Psoas muscle (tissue), 8 donors: ENCODE measurements around the gene HSCB. TPM values are rescaled to one million over a fixed set of nuclear protein-coding genes. Genes with fewer than 3 reads are reported as not detected.
A peak's percentile ranks its signal among the peaks of the same experiment; 100 is the strongest.

Experiments used
- ATAC-seq, 4 donors: fragments of 200-7000 bp; cut with Tn5 transposase; one replicate each; pipeline ENCODE4 v1.9.1; 2020; ENCODE audit warnings: moderate library complexity in 3 of 4, mild to moderate bottlenecking in 2 of 4
- DNase-seq, 2 donors: peaks; one replicate each; pipeline ENCODE4 v3.0.0-alpha.2; 2020
- H3K27ac ChIP-seq: fragments of 200-600 bp; one replicate; pipeline ENCODE4 v1.8.0; 2022
- H3K27me3 ChIP-seq, 3 donors: fragments of 200-600 bp in 1 of 3; one replicate each; pipeline versions ENCODE4 v1.6.1 to v1.8.0; 2013 to 2022; ENCODE audit warnings: low read length in 2 of 3, mild to moderate bottlenecking in 2 of 3, moderate library complexity in 1 of 3; ENCODE audit not compliant: insufficient read depth in 3 of 3
- H3K36me3 ChIP-seq, 2 donors: fragments of 200-600 bp in 1 of 2; one replicate each; pipeline versions ENCODE4 v1.6.1 to v1.8.0; 2013 to 2022; ENCODE audit warnings: low read depth in 1 of 2, mild to moderate bottlenecking in 1 of 2, moderate library complexity in 1 of 2; ENCODE audit not compliant: insufficient read depth in 1 of 2
- H3K4me1 ChIP-seq: fragments of 200-600 bp; one replicate; pipeline ENCODE4 v1.8.0; 2022
- H3K4me3 ChIP-seq: fragments of 200-600 bp; one replicate; pipeline ENCODE4 v1.8.0; 2022; ENCODE audit warnings: mild to moderate bottlenecking
- H3K9me3 ChIP-seq: fragments of 200-600 bp; one replicate; pipeline ENCODE4 v1.8.0; 2022
- CTCF ChIP-seq: fragments of 200-600 bp; IDR thresholded peaks from one replicate; pipeline ENCODE4 v1.8.0; 2022; ENCODE audit warnings: antibody characterized with exemption
- WGBS, 3 donors: extraction: QIAGEN DNeasy Blood & Tissue Kit; methylation state at CpG; one replicate each; pipeline versions ENCODE4 v1.1.6 to v1.1.7; 2013; 5-methylcytosine and 5-hydroxymethylcytosine counted together
- intact Hi-C, 2 donors: fragments of 100-400 bp; cut with DNase I; formaldehyde crosslinking; loops; one replicate each; pipeline versions ENCODE4 v1.11.0 to v1.14.2; 2022
- polyA plus RNA-seq, 3 donors: library from polyadenylated mRNA; stranded (reverse); fragments of 200-250 nt; gene quantifications; one replicate each; pipeline ENCODE4 v1.2.3, GENCODE V29; 2013
- total RNA-seq, 4 donors: library from RNA; stranded (reverse); fragmentation: NEBNext Ultra II Directional in 2 of 4; extraction: Animal tissue kit (Norgen Biotek cat#: 25700) in 2 of 4; gene quantifications; one replicate each; pipeline versions ENCODE4 v1.2.1 to v1.2.4, GENCODE V29; 2021 to 2023
- donor health status: healthy with polysubstance abuse.
- donor health status: DM: no; HTN: no; CAD: no; lungs with moderate emphysema.
- donor health status: Bipolar disorder and iron deficiency.
- donor health status: healthy.
- donor health status: DM: yes; HTN: yes; CAD: no.
- donor health status: DM: no; HTN: no; CAD: no.
- donor health status: DM: no; HTN: no; CAD: no.
- donor health status: DM: yes; HTN: yes; CAD: no.

Gene HSCB
- total and polyA plus RNA-seq, 7 donors = 10.3 to 26.5 (median 13.0) TPM

GRCh38 chr22:28795932-28796856, 54.4 kb downstream of the HSCB start:
- H3K36me3 ChIP-seq = peaks cover 20 to 70% of the 10 kb centered on the region in 2 donors
- no peak for TF ChIP-seq CTCF
- no peak overlapping the region for H3K4me3 ChIP-seq
- DNase-seq (no peak), ATAC-seq (no peak)
- H3K27me3 ChIP-seq = no peaks in the 10 kb centered on the region
- 51 to 63% (median 57%) methylated on average over 5 of the region's 5 CpGs for WGBS, 3 donors
- peaks cover 39% of the 10 kb centered on the region for H3K4me1 ChIP-seq
- no peaks in the 10 kb centered on the region for H3K9me3 ChIP-seq
- H3K27ac ChIP-seq = peak overlapping the region; percentile 7
- intact Hi-C loops = no loop called here

DNA sequence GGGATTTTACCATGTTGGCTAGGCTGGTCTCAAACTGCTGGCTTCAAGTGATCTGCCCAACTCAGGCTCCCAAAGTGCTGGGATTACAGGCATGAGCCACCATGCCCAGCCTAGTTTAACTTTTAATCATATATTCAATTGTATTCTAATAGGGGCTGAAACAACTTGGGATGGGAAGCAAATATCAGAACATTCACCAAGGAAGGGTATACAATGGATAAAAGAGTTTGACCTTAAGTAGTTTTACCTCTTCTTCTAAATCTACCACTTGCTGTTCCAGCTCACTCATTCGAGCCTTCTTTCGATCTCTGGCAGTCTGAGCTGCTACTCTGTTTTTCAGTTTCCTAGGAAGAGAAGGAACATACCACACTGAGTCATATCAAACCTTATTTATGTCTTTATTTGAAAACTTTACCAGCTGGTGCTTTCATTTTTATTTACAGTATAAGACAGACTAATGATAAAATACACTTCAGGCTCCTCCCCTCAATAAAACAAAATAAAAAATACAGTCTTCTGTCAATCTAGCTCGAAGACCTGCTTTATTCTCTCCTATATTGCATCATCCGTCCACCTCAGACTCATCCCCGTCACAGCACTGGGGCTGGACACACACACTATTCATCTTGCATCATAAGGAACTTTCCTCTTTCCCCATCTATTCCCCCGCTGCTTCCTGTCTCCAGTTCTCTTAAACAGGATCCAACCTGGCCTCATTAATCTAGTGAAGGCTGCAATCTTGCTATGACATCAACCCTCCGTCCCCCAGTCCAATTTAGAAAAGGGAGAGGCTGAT, 57.2 kb downstream of the HSCB start:
- peaks cover 36% of the 10 kb centered on the region for H3K4me1 ChIP-seq
- DNase-seq = peak; percentile 60 to 80

GRCh38 chr22:28799606-28800307, 57.9 kb downstream of the HSCB start:
- peak; percentile 79 to 85 for DNase-seq
- 0 to 1% (median 1%) methylated on average over 30 to 31 of the region's 31 CpGs for WGBS, 3 donors
- H3K9me3 ChIP-seq = no peaks in the 10 kb centered on the region
- peak overlapping the region; percentile 100 for H3K27ac ChIP-seq
- H3K27me3 ChIP-seq = no peaks in the 10 kb centered on the region
- peak; percentile 73 to 83 (median 78) for ATAC-seq
- intact Hi-C loops = loop anchor here in 1 of 2 donors (1.0 to 2.0 kb wide), 2 partner anchors 27 to 57 kb away; partner anchors contain the start of genes CCDC117 and HSCB
- H3K36me3 ChIP-seq = peaks cover 20 to 42% of the 10 kb centered on the region in 2 donors
- H3K4me3 ChIP-seq = peak overlapping the region; percentile 82
- TF ChIP-seq CTCF = no peak
- H3K4me1 ChIP-seq = peaks cover 36% of the 10 kb centered on the region

More for the DNA sequence above, 57.2 kb downstream of the HSCB start:
- peak; percentile 66 to 81 (median 78) for ATAC-seq
- intact Hi-C loops = no loop called here
- H3K27ac ChIP-seq = peak overlapping the region; percentile 100
- no peaks in the 10 kb centered on the region for H3K9me3 ChIP-seq
- H3K4me3 ChIP-seq = peak overlapping the region; percentile 82
- H3K27me3 ChIP-seq = no peaks in the 10 kb centered on the region
- TF ChIP-seq CTCF = no peak
- H3K36me3 ChIP-seq = peaks cover 20 to 50% of the 10 kb centered on the region in 2 donors
- 5 to 16% (median 6%) methylated on average over 7 of the region's 7 CpGs for WGBS, 3 donors

GRCh38 chr22:28800308-28801041, 58.6 kb downstream of the HSCB start, which contains the start of gene XBP1:
TSS of gene XBP1 (minus strand) at chr22:28800569.
- Histone ChIP-seq H3K4me1 (peaks cover 36% of the 10 kb centered on the region), H3K4me3 (peak within 1 kb of the TSS; percentile 82), H3K27me3 (no peaks in the 10 kb centered on the region), H3K36me3 (peaks cover 13 to 35% of the 10 kb centered on the region in 2 donors), H3K9me3 (no peaks in the 10 kb centered on the region), H3K27ac (peak within 1 kb of the TSS; percentile 100)
- intact Hi-C loops = loop anchor here in 1 of 2 donors (1.0 to 2.0 kb wide), 2 partner anchors 28 to 58 kb away; partner anchors contain the start of genes CCDC117 and HSCB
- DNase-seq = peak; percentile 95 to 97
- no peak for TF ChIP-seq CTCF
- WGBS, 3 donors = 0% methylated on average over 56 to 78 of the region's 78 CpGs
- peak; percentile 88 to 95 (median 92) for ATAC-seq
